ENCODE data around the gene GLIS1. TPM values are rescaled to one million over a fixed set of nuclear protein-coding genes. Genes with fewer than 3 reads are reported as not detected.

GLIS1 gene
- total RNA-seq, 1 experiment from 2014 or later = 0.13 TPM

DNA sequence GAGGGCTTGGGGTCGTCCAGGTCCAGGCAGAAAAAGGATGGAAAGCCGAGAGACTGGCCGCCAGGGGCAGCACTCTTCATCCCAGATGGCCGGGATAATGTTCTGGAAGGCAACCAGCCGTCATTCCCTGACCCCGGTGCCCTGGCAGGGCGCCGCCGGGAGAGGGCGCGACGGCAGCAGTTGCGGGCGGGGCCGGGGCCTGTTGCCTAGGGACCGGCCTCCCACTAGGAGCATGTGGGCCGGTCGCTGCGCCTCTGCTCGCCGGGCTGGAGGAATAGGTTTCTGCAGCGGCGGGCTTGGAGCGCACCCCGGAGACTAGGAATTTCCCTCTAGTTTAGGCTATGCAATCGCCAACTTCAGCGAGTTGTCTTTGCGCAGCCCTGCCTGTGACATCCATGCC, 268.8 kb downstream of the GLIS1 start:
- Histone ChIP-seq H3K9me3 (ENCODE audit: low read depth, low read length, poor library complexity, severe bottlenecking) (no peaks in the 10 kb centered on the region), H3K4me3 (ENCODE audit: low read depth, low read length, poor library complexity, severe bottlenecking) (no peak overlapping the region), H3K4me1 (ENCODE audit: insufficient read depth, low read length, poor library complexity, severe bottlenecking) (no peaks in the 10 kb centered on the region), H3K36me3 (ENCODE audit: insufficient read depth, low read length, poor library complexity, severe bottlenecking) (no peaks in the 10 kb centered on the region), H3K27ac (ENCODE audit: low read depth, low read length, poor library complexity, severe bottlenecking) (no peak overlapping the region), H3K27me3 (replicated peaks; ENCODE audit: insufficient read depth, low read depth, low read length, poor library complexity) (no peaks in the 10 kb centered on the region)
- TF ChIP-seq, protein P1, sequence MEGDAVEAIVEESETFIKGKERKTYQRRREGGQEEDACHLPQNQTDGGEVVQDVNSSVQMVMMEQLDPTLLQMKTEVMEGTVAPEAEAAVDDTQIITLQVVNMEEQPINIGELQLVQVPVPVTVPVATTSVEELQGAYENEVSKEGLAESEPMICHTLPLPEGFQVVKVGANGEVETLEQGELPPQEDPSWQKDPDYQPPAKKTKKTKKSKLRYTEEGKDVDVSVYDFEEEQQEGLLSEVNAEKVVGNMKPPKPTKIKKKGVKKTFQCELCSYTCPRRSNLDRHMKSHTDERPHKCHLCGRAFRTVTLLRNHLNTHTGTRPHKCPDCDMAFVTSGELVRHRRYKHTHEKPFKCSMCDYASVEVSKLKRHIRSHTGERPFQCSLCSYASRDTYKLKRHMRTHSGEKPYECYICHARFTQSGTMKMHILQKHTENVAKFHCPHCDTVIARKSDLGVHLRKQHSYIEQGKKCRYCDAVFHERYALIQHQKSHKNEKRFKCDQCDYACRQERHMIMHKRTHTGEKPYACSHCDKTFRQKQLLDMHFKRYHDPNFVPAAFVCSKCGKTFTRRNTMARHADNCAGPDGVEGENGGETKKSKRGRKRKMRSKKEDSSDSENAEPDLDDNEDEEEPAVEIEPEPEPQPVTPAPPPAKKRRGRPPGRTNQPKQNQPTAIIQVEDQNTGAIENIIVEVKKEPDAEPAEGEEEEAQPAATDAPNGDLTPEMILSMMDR (conservative IDR thresholded peaks at IDR 0.05; ENCODE audit: low read depth, low read length) = peak; percentile 42
- no peak for TF ChIP-seq EZH2 (IDR thresholded peaks at IDR 0.05; ENCODE audit: borderline replicate concordance, low read depth, low read length, poor library complexity, severe bottlenecking)
- ChIA-PET CTCF (no interaction called here), POLR2A (ENCODE audit: low non-redundant PET) (no interaction called here)
- intact Hi-C loops (cut with micrococcal nuclease; ENCODE audit: unreplicated experiment) = no loop called here
- peak; percentile 38 for DNase-seq (ENCODE audit: low spot score)
- no TSS peak for BruUV-seq (replicated peaks)

- ChIA-PET CTCF (no interaction called here), POLR2A (ENCODE audit: low non-redundant PET) (no interaction called here)
- no peak overlapping the region for H3K4me3 ChIP-seq (ENCODE audit: low read depth, low read length, poor library complexity, severe bottlenecking)
- intact Hi-C loops (cut with micrococcal nuclease; ENCODE audit: unreplicated experiment) = no loop called here
- BruUV-seq (replicated peaks) = no TSS peak
- DNase-seq (ENCODE audit: low spot score) = no peak
- no peak overlapping the region for H3K27ac ChIP-seq (ENCODE audit: low read depth, low read length, poor library complexity, severe bottlenecking)
- H3K9me3 ChIP-seq (ENCODE audit: low read depth, low read length, poor library complexity, severe bottlenecking) = no peaks in the 10 kb centered on the region
- no peaks in the 10 kb centered on the region for H3K36me3 ChIP-seq (ENCODE audit: insufficient read depth, low read length, poor library complexity, severe bottlenecking)
- H3K4me1 ChIP-seq (ENCODE audit: insufficient read depth, low read length, poor library complexity, severe bottlenecking) = no peaks in the 10 kb centered on the region
- no peak for TF ChIP-seq EZH2 (IDR thresholded peaks at IDR 0.05; ENCODE audit: borderline replicate concordance, low read depth, low read length, poor library complexity, severe bottlenecking)
- TF ChIP-seq, protein P1 (conservative IDR thresholded peaks at IDR 0.05; ENCODE audit: low read depth, low read length) = no peak
- H3K27me3 ChIP-seq (replicated peaks; ENCODE audit: insufficient read depth, low read depth, low read length, poor library complexity) = no peaks in the 10 kb centered on the region
Observed at GRCh38 chr1:53469373-53469772, 269.6 kb downstream of the GLIS1 start.

DNA sequence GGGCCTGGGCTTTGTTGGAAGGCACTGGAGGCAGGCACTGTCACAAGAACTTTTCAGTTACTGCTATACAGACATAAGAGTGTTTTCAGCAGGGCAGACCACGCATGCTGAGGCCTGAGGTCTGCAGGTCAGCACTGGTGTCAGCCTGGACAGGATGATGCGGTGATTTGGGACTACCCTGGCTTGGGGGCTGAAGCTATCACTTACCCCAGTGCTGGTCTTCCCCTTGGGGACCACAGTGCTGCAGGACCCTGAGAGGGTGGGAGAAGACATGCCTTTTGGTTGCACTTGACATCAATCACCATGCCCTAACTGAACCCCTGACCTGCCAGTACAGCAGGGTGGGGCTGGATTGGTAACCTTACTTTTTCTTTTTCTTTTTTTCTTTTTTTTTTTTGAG, 270.6 kb downstream of the GLIS1 start:
- Histone ChIP-seq H3K9me3 (ENCODE audit: low read depth, low read length, poor library complexity, severe bottlenecking) (no peaks in the 10 kb centered on the region), H3K36me3 (ENCODE audit: insufficient read depth, low read length, poor library complexity, severe bottlenecking) (no peaks in the 10 kb centered on the region), H3K4me1 (ENCODE audit: insufficient read depth, low read length, poor library complexity, severe bottlenecking) (no peaks in the 10 kb centered on the region), H3K4me3 (ENCODE audit: low read depth, low read length, poor library complexity, severe bottlenecking) (no peak overlapping the region), H3K27ac (ENCODE audit: low read depth, low read length, poor library complexity, severe bottlenecking) (no peak overlapping the region), H3K27me3 (replicated peaks; ENCODE audit: insufficient read depth, low read depth, low read length, poor library complexity) (no peaks in the 10 kb centered on the region)
- CTCF ChIA-PET = no interaction called here
- TF ChIP-seq, protein P1 (conservative IDR thresholded peaks at IDR 0.05; ENCODE audit: low read depth, low read length) = no peak
- no peak for TF ChIP-seq EZH2 (IDR thresholded peaks at IDR 0.05; ENCODE audit: borderline replicate concordance, low read depth, low read length, poor library complexity, severe bottlenecking)
- intact Hi-C loops (cut with micrococcal nuclease; ENCODE audit: unreplicated experiment) = no loop called here
- POLR2A ChIA-PET (ENCODE audit: low non-redundant PET) = no interaction called here
- BruUV-seq (replicated peaks) = no TSS peak
- no peak for DNase-seq (ENCODE audit: low spot score)

Measured in A673 (cell line).